Measurements from ENCODE around the gene PIAS1.

PIAS1 gene

DNA sequence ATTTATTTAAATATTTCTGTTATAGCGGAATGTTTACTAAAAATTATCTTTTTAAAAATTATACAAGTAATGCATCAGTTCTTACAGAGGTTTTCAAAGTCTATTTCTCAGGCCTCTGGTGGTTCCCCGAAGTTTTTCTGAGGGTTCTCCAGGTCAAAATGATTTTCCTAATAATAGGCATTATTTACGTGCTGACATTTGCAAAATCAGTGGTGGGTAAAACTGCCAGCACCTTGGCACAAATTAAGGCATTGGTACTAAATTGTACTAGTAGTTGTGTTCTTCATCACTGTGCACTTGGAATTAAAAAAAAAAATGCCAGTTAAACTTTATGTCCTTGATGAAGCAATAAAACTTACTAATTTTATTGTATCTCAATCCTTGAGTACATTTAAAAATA lies 9.5 kb downstream of the PIAS1 start:
- no peak for DNase-seq

DNA sequence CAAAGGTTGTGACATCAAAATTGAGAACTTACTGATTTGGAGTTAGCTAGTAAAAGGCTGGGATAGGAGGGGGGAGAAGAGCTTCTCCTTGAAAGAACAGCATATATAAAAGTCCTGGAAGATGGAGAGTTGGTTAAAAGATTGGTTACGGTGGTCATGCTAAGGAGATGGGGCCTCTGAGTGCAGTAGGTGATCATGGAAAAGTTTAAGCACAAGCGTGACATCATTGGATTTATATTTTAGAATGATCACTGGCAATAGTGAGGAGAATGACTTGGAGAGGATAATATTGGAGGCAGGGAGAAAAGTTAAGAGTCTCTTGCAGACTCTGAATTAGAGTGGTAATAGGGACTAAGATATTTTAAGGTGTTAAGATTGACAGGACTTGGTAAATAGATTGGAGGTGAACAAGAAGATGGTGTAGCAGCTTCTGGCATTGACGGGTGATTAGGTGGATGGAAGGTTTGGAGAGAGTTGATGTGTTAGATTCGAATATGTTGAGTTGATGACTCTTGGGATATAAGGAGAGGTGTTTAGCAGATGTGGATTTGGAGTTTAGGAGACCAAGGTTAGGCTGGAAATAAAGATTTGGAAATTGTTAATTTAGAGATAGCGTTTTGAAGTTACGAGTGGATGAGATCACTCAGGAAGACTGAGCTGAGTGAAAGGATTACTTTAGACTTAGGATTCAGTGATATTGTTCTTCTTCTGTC lies 19.6 kb downstream of the PIAS1 start:
- no peak for DNase-seq

DNA sequence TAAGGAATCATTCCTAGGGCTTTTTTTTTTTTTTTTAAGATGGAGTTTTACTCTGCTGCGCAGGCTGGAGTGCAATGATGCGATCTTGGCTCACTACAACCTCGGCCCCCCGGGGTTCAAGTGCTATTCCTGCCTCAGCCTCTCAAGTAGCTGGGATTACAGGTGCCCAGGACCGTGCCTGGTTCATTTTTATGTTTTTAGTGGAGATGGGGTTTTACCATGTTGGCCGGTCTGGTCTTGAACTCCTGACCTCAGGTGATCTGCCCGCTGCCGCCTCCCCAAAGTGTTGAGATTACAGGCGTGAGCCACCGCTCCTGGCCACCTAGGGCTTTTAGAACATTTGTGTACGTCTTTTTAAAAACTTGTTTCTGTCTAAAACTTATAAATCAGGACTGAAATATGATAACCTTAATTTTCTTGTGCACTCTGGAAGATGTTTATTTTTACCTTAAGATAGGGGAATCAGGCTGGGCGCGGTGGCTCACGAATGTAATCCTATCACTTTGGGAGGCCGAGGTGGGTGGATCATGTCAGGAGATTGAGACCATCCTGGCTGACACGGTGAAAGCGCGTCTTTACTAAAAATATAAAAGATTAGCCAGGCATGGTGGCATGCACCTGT lies 21.8 kb downstream of the PIAS1 start:
- DNase-seq: no peak

DNA sequence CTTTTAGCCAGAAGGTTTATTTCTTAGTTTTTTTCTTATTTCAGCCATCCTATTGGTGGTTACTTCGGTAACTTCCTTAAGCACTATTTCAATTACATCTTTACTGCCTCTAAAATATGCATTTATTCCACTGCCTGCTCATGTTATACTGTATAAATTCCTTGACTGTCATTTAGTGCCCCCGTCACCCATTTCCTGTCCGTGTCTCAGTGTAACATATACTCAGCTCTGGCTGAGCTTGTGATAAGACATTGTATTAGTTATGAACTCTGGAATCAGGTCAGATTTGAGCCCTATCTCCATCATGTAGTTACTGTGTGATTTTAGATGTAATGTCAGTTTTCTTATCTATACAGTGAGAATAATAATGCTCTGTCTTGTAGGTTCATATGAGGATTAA lies 24.2 kb downstream of the PIAS1 start:
- no peak for DNase-seq

DNA sequence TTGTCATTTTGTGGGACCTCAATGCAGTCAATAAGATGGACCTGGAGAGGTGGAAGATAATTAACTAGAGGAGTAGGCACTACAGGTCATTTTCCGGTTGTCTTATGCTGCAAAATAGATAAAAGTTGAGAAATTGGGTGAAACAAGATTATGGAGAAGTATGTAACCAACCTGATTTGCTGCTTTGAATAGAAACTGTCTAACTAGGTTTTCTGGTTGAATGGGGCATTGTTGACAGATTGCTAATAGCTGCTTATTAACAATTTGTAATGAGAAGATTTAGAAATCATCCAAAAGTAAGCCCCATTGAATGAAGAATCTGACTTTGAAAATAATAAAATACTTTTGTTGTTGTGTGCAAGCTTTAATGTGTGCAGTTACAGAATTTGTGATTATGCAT lies 26.2 kb downstream of the PIAS1 start:
- no peak for DNase-seq

DNA sequence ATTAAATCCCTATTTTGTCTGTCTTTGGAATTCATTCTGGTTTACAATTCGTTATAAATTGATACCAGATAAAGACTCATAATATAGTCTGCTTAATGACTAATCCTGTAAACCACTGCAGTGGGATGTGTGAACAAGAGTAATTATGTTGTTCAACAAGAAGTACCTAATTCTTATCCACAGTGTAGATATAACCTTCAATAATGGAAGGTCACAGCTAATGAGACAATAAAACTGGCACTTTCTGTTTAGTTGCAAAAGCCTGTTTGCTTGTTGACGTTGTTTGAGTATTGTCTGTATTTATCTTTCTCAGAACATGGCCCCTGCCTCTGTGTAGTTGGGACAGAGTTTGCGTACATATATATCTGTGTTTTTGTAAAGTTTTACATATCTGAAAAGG lies 26.7 kb downstream of the PIAS1 start:
- DNase-seq: no peak

DNA sequence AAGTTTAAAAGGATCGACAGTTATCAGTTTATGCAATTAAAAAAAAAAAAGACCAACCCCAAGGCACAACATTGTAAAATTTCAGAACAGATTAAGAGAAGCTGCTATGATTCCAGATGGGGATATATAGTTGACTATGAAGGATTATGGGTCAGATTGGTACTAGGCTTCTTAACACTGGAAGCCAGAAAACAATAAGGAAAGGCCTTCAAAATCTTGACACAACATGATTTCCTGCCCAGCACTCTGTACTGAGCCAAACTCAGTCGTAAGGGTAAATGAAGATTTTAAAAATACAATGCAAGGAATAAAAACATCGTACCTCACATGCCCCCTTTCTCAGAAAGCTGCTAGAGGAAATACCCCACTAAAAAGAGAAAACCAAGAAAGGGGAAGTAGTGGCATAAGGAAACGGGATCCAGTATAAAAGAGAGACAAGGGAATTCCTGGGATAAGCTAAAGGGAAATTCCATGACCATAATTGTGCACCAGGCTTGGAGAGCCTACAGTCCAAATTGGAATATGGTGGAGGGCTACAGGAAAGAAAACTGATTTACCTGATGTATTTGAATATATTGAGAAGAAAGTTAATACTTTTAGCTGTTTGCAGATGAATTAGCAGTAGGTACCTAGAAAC lies 27.9 kb downstream of the PIAS1 start:
- DNase-seq: no peak

DNA sequence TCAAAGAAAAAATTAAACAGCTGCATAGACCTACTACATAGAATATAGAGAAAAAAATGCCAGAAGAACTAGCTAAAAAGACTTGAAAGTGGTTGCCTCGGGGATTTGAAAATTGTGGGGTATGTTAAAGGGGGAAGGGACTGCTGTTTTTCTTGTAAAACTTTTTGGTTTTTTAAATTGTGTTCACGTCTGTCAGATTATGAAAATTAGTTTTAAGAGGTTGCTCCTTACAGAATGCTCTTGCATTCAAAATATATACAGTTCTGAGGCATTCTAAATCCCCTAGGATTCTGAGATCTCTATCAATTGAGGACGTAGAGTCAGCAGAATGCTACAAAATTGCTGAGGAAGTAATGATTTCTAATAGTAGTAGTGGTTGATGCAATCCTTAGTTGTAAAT lies 28.6 kb downstream of the PIAS1 start:
- DNase-seq: no peak

DNA sequence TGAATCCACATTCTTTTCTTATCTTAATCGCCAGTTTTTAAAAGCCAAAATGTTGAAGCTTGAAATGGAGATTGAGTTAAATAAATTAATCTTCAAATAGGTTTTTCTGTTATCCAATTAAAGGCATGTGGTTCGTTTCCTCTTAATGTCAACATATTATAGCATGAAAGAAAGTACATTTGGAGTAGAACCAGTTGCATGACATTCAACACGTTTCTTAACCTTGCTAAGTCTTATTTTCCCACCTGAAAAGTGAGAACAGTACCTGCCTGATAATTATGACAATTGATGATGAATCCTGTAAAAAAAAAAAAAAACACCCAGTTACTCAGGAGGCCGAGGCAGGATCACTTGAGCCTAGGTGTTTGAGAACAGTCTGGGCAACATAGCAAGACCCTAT lies 29.3 kb downstream of the PIAS1 start:
- no peak for DNase-seq

DNA sequence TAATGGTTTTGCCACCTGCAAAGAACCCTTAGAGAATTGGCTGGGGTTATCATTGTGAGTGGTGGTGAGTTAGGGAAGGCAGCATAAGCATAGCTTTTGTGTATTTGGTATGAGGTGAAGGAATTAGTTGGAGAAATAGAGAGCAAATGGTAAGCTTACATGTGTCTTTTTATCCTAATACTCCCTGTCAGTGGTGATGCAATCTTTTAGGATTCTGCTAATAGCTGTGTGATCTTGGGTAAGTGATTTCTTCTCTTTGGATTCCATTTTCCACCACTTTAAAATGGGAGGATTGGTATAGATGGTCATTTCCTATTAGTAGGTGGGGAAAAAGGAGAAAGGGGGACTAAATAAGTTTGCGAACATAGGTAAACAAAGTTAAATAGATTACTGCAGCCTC lies 30.9 kb downstream of the PIAS1 start:
- DNase-seq: no peak

DNA sequence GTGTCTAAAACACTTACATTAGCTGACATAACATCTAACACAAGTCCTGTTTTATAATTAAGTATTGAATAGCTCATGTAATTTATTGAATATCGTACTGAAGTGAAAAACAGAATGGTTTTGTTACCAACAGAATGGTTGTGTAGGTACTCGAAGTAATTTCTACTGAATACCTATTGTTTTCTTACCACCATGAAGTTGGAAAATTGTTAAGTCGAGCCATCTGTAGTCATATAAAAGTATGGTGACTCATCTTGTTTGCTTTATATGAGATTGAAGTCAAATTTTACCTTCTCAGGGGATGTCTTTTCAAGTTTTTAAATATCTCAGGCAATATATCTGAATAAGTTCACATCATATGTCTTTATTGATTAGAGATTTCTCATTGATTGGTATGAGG lies 37.6 kb downstream of the PIAS1 start:
- no peak for DNase-seq

DNA sequence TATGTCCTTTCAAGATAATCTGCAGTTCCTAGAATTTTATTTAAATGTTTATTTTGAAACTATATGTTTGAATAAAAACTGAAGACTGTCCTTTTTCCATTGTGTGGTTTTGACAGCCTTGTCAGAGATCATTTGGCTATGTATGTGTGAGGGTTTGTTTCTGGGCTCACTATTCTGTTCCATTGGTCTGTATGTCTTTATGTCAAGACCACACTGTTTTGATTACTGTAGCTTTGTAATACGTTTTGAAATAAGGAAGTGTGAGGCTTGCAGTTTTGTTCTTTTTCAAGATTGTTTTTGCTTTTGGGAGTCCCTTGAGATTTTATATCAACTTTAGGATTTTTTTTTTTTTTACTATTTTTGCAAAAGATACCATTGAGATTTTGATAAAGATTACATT lies 42.0 kb downstream of the PIAS1 start:
- DNase-seq: no peak

DNA sequence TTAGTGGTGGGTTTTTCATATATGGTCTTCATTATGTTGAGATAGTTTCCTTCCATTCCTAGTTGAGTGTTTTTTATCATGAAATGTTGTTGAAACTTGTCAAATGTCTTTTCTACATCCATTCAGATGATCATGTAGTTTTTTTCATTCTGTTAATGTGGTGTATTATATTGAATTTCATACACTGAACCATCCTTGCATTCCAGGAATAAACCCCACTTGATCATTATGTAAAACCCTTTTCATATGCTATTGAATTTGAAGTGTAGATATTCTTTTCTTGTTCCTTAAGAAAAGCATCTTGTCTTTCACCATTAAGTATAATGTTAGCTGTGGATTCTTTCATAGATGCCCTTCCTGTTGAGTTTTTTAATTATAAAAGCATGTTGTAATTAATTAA lies 42.9 kb downstream of the PIAS1 start:
- DNase-seq: no peak

DNA sequence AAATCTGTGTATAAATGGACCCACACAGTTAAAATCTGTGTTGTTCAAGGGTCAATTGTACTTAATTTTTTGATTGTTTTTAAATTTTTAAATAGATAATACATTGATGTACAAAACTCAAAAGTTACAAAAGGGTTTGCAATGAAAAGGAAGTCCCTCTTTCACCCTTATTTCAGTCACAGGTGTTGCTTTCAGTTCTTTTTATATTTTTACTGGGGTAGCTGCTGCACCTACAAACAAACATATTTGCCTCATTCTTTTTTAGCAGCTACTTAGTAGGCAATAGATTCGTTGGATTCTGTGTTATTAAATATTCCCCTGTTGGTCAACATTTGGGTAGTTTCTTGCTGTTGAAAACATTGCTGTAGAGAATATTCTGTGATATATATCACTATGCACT lies 44.4 kb downstream of the PIAS1 start:
- no peak for DNase-seq

DNA sequence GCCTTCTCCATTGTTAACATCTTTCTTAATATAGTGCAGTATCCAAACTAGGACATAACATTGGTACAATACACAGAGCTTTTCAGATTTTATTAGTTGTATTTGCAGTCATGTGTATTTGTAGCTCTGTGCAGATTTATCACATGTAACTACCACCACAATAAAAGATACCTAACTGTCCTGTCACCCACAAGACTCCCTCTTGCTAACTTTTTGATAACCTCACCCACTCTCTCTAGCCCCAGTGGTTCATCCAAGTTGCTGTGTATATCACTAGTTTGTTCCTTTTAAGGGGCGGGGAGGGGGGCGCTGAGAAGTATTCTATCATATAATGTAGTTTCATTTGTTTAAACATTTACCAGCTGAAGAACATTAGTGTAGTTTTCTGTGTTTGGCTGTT lies 46.1 kb downstream of the PIAS1 start:
- DNase-seq: no peak

DNA sequence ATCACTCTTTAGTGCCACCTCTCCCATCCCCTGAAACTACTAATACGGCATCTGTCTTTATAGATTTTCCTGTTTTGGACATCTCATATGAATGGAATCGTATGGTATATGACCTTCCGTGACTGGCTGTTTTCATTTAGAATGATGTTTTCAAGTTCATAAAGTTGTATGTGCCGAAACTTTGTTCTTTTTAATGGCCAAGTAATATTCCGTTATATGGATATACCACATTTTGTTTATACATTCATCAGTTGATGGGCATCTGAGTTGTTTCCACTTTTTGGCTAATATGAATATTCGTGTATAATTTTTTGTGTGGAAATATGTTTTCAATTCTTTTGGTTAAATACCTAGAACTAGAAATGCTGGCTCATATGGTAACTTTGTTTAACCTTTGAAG lies 49.5 kb downstream of the PIAS1 start:
- DNase-seq: no peak

DNA sequence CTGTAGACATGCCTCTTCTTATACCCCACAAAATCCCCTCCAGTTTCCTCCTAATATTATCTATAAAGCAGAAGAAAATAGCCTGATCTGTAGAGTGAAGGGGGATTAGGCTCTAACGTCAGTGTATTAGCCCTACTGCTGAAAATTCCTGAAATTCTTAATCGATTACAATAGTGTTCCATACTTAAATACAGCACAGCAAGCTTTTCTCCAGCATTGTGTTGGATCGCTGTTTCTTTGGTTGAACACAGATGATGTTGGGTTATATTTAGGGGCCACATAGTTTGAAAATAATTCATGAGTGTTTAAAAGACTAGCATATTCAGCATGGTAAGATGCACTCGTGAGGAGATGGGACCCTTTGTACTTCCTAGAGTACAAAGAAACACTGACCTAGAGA lies 52.5 kb downstream of the PIAS1 start:
- DNase-seq: no peak

DNA sequence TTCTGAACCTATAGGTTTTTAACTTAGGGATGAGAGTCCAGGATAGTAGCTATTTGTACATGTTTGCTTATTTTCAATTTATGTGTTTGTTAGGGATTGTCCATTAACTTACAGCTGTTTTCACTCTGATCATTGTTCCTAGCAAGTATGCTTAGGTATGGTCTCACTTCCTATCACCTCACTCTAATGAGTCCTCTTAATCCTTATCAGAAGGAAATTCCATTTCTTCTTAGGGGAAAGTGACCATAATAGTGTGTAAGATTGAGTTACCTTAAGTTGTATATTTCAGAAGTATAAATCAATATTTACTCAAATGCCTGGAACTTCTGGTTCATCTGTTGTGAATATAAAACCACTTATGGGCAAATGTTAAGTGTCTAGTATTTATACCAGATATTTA lies 53.0 kb downstream of the PIAS1 start:
- no peak for DNase-seq

DNA sequence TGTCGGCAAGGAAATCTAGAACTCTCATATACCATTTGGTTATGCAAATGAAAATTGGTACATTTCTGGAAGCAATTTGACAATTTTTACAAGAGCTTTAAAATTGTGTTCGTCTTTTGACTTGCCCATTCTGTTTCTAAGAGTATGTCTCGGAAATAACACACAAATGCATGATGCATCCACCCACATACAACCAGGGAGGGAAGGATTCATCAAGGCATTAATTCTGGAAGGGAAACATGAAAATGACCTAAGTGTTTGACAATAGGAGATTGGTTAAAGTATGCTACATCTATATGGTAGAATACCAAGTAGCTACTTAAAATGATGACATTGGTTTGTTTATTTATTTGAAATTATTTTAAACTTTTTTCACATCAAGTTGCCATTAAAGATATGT lies 58.6 kb downstream of the PIAS1 start:
- DNase-seq: no peak

DNA sequence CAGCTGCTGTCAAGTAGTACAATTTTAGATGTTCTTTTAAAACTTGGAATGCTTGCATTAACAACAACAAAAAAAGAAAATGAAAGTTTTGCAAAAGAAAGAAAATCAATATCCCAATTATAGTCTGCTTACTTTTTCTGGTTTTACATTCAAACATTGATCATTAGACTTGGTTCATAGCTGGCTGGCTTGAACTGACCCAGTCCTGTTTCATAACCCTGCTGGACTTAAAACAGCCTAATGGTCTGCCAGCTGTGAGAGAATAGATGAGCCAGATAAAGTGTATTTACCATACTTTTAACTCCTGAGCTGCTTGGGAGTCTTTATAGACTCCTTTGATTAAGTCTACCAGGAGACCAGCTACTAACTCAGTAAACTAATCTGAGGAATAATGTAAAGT lies 59.2 kb downstream of the PIAS1 start:
- no peak for DNase-seq

DNA sequence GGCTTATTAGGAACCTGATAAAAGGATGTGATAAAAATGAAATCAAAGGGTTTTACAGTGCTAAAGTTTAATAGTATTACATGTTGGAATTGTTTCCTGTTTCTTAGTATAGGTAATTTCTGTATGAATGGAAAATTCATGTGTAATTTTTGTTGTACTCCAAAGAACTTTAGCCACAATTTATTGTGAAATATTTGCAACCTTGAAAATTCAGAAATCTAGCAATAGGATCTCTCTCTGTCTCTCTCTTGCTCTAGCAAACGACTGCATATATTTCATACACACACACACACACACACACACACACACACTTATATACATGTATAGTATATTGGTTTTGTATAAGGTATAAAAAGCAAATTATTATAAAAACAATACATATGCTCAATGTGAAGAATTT lies 59.6 kb downstream of the PIAS1 start:
- no peak for DNase-seq

DNA sequence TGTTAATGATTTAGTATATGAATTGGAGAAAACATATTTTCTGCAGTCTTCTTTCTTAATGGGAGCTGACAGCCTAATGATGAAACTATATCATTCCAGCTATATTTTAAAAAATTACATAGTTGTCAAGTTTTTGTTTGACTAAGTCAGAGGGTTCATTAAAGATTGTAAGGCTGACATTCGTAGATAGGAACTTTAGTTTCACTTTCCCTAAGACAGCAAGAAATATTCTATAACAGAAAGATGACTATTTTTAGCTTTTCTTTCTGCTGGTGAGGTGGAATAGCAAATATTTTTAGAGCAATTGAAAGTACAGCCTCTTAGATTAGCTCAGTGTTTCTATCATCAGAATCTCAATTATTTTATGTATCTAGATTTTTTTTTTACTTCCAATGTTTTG lies 60.2 kb downstream of the PIAS1 start:
- no peak for DNase-seq

DNA sequence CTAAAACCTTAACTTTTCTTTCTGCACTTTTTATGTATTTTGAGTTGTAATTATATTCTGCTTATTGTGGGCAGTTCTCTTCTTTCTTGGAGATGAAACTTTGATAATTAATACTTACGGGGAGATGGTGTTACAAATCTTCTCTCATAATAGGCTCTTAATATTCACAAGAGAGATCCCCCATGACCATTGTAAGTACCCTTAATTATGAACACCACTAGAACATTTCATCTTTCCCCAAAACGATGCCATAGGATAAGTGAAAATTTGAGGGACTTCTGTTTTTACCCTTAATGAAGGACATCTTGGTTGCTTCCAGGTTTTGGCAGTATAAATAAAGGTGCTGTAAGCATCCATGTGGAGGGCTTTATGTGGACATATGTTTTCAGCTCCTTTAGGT lies 60.7 kb downstream of the PIAS1 start:
- no peak for DNase-seq

DNA sequence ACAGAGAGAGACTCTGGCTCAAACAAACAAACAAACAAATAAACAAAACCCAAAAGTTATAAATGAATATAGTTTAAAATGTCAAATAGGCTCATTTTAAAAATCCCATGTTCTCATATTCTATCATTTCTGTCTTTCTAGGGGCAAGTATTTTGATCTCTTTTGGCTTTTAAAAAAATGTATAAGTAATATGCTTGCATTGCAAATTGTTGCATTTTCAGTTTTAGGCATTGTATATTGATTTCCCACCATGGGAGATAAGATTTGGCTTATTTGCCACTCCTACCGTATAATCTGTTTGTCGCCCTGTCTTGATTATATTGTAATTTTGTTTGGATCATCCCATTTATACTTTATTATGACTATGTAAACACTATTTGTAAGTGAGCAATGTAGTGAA lies 70.6 kb downstream of the PIAS1 start:
- DNase-seq: no peak

DNA sequence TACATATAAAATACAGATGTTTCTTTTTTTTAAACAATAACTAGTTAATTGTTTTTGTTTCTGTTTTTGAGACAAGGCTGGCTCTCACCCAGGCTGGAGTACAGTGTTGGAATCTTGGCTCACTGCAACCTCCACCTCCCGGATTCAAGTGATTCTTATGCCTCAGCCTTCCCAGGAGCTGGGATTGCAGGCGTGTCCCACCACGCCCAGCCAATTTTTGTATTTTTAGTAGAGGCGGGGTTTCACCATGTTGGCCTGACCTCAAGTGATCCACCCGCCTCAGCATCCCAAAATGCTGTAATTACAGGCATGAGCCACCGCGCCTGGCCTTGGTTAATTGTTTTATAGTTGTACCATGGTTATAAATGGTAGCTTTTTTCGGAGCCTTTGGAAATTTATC lies 72.3 kb downstream of the PIAS1 start:
- no peak for DNase-seq
